ENCODE data around the gene CD3E.

- TF ChIP-seq POLR2A (IDR thresholded peaks at IDR 0.05; ENCODE audit: low read depth, low read length) (no peak), TAF1 (IDR thresholded peaks at IDR 0.05; ENCODE audit: low read depth, low read length) (no peak), POLR2AphosphoS5 (IDR thresholded peaks at IDR 0.05; ENCODE audit: low read depth, low read length) (no peak), PAX5 (IDR thresholded peaks at IDR 0.05; ENCODE audit: insufficient read depth, low read length, severe bottlenecking) (no peak), SPI1 (IDR thresholded peaks at IDR 0.05; ENCODE audit: low read depth, low read length) (no peak)
Observed at GRCh38 chr11:118283037-118283636, 21.4 kb upstream of the CD3E start.

Measured in GM12891 (cell line).